Muscle of back (tissue), 11 donors: ENCODE results near the gene CCDC184. TPM values are rescaled to one million over a fixed set of nuclear protein-coding genes. Genes with fewer than 3 reads are reported as not detected.

ENCODE experiments used
- DNase-seq, 3 donors: peaks; one replicate each; pipeline versions ENCODE4 v3.0.0 to v3.0.0-alpha.2; 2013
- polyA plus RNA-seq, 10 donors: library from polyadenylated mRNA; unstranded; fragments of 120-200 nt; gene quantifications; one replicate each; pipeline ENCODE4 v1.2.1, GENCODE V29; 2013; ENCODE audit not compliant: insufficient read length in 10 of 10

The CCDC184 gene
- polyA plus RNA-seq, 10 donors = 0.88 to 4.8 (median 1.9) TPM

- no peak for DNase-seq
Measured at GRCh38 chr12:48177982-48178381, 5.5 kb upstream of the CCDC184 start.

GRCh38 chr12:48179466-48179865 lies 4.0 kb upstream of the CCDC184 start:
- no peak for DNase-seq

- no peak for DNase-seq
Measured at GRCh38 chr12:48180424-48180823, 3.0 kb upstream of the CCDC184 start.

GRCh38 chr12:48180857-48181495 lies 2.5 kb upstream of the CCDC184 start:
- DNase-seq = no peak

GRCh38 chr12:48182631-48183030 lies 813 bp upstream of the CCDC184 start:
- DNase-seq = no peak

GRCh38 chr12:48183876-48184548 lies 568 bp downstream of the CCDC184 start:
- no peak for DNase-seq

- no peak for DNase-seq
Measured at GRCh38 chr12:48184549-48184922, 1.1 kb downstream of the CCDC184 start.

GRCh38 chr12:48185181-48185919 lies 1.9 kb downstream of the CCDC184 start:
- no peak for DNase-seq

- DNase-seq = no peak
Measured at GRCh38 chr12:48187916-48188695, 4.7 kb downstream of the CCDC184 start.

GRCh38 chr12:48189331-48190125 lies 6.1 kb downstream of the CCDC184 start:
- DNase-seq = peak; percentile 68 to 83 (median 78)

GRCh38 chr12:48191096-48191495 lies 7.7 kb downstream of the CCDC184 start:
- no peak for DNase-seq

GRCh38 chr12:48192861-48193260 lies 9.4 kb downstream of the CCDC184 start:
- no peak for DNase-seq

GRCh38 chr12:48193623-48194022 lies 10.2 kb downstream of the CCDC184 start:
- no peak for DNase-seq

- peak in 1 of 3 donors; percentile 29 for DNase-seq
Measured at GRCh38 chr12:48194799-48195201, 11.4 kb downstream of the CCDC184 start.

GRCh38 chr12:48197549-48197970 lies 14.1 kb downstream of the CCDC184 start:
- peak in 2 of 3 donors; percentile 40 to 48 for DNase-seq

- peak; percentile 93 to 96 (median 94) for DNase-seq
Measured at GRCh38 chr12:48197971-48198671, 14.7 kb downstream of the CCDC184 start.

GRCh38 chr12:48198672-48198971 lies 15.2 kb downstream of the CCDC184 start:
- no peak for DNase-seq

- no peak for DNase-seq
Measured at GRCh38 chr12:48198985-48199384, 15.5 kb downstream of the CCDC184 start.

GRCh38 chr12:48199774-48200221 lies 16.4 kb downstream of the CCDC184 start:
- DNase-seq = peak in 1 of 3 donors; percentile 28

- no peak for DNase-seq
Measured at GRCh38 chr12:48201091-48201490, 17.6 kb downstream of the CCDC184 start.

GRCh38 chr12:48201516-48201915 lies 18.1 kb downstream of the CCDC184 start:
- no peak for DNase-seq
